ENCODE measurements around the gene B3GNT3. TPM values are rescaled to one million over a fixed set of nuclear protein-coding genes. Genes with fewer than 3 reads are reported as not detected.
A peak's percentile ranks its signal among the peaks of the same experiment; 100 is the strongest.

The B3GNT3 gene
- total RNA-seq, 2 donors from 2014 or later: 1.2 TPM; not detected in 1

- no peaks in the 10 kb centered on the region for H3K27me3 Mint-ChIP-seq
- peaks cover 13% of the 10 kb centered on the region for H3K4me1 Mint-ChIP-seq
- H3K9me3 Mint-ChIP-seq: no peaks in the 10 kb centered on the region
- H3K4me3 Mint-ChIP-seq: no peak overlapping the region
- H3K27ac Mint-ChIP-seq: no peak overlapping the region
- ATAC-seq (replicated peaks): peak; percentile 71
- H3K36me3 Mint-ChIP-seq (ENCODE audit: low read depth): peaks cover 97% of the 10 kb centered on the region
Observed at GRCh38 chr19:17830567-17831418, 35.9 kb downstream of the B3GNT3 start.

DNA sequence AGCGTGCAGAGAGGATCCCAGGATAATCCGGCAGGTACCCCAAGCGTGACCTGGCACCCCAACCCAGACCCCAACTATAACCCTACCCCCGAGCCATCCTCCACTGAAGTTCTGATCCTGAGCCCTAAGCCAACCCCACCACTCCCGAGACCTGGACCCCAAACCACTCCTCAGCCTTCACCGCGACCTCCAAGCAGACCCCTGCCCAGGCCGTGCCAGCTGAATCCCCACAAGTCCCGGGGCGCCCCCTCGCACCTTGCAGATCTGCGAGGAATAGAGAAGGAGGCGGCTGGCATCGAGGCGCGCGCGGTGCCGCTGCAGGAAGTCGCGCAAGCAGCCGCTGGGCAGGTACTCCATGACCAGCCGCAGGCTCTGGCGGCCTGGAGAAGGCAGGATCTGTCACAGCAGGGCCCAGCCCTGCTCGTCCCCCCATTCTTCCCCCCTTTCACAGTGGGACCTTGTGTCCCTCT is 36.5 kb downstream of the B3GNT3 start:
- ATAC-seq (replicated peaks): no peak
- Mint-ChIP-seq H3K27me3 (no peaks in the 10 kb centered on the region), H3K27ac (no peak overlapping the region), H3K9me3 (no peaks in the 10 kb centered on the region), H3K4me3 (no peak overlapping the region), H3K4me1 (peaks cover 14% of the 10 kb centered on the region), H3K36me3 (ENCODE audit: low read depth) (peaks cover 97% of the 10 kb centered on the region)

DNA sequence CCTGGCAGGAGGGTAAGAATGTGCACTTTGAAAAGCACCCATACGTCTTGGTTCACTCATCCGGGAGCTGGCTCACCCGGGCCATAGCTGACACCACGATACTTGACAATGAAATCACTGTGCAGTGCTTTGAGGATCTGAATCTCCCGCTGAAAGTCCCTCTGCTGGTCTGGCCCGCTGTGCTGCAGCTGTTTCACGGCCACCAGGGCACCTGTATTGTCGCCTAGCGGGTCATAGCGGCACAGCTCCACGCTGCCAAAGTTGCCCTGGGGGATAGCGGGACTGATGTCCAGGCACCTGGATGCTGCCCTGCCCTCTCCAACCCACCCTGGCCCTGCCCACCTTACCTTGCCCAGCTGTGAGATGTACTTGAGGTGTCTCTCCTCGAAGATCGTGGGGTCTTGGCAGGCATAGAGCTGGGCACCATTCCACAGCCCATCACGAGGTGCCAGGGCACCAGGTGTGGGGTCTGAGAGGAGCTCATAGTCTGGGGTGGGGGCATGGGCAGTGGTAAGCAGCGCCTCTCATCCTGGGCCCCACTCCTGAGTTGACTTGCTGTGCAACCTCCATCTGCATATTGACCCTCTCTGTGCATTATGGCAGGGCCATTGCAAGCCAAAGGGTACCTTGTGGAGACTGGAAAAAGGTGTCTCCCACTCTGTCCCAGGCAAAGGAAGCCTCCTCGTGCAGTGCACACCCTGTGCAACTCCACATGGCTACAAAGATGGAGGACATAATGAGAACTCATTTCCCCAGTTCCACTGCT is 37.7 kb downstream of the B3GNT3 start:
- H3K4me3 Mint-ChIP-seq: no peak overlapping the region
- no peaks in the 10 kb centered on the region for H3K27me3 Mint-ChIP-seq
- no peak for ATAC-seq (replicated peaks)
- no peaks in the 10 kb centered on the region for H3K9me3 Mint-ChIP-seq
- no peak overlapping the region for H3K27ac Mint-ChIP-seq
- peaks cover 97% of the 10 kb centered on the region for H3K36me3 Mint-ChIP-seq (ENCODE audit: low read depth)
- peaks cover 17% of the 10 kb centered on the region for H3K4me1 Mint-ChIP-seq

DNA sequence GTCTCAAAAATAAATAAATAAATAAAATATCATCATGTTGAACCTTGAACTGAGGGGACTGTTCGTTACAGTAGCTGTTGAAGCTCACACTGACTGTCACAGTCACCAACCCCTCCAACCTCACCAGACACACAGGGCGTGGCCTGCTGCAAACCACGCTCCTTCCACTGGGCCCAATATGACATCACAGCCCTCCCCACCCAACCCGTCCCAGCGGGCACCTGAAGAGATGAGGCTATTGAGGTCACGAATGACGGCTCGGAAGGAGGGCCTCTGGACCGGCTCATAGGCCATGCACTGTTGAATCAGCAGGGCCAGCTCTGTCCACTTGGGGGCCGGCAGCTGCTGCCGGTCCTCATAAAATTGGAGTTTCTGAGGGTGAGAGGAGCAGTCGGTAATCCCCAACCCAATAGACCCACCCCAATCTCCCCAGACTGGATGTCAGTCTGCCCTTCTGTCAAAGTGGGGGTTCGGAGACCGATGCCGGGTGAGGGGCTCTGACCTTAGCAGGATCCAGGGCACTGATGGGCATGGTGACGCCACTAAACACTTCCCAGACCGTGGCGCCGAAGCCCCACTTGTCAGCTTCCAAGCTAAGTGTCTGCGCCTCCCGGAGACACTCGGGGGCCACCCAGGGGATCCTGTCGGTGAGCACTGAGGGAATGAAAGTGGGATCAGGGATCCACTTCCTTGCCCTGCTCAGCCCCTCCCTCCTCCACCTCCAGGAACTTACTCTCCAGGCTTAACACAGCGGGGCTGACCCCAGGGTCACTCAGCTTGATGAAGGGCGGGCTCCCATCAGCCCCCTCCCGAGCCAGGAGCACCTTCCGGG is 39.6 kb downstream of the B3GNT3 start:
- Mint-ChIP-seq H3K9me3 (no peaks in the 10 kb centered on the region), H3K4me3 (no peak overlapping the region), H3K27ac (peak overlapping the region; percentile 55), H3K4me1 (peaks cover 17% of the 10 kb centered on the region), H3K36me3 (ENCODE audit: low read depth) (peaks cover 99% of the 10 kb centered on the region), H3K27me3 (no peaks in the 10 kb centered on the region)
- peak; percentile 31 for ATAC-seq (replicated peaks)

GRCh38 chr19:17835182-17836006 is 40.5 kb downstream of the B3GNT3 start:
- Mint-ChIP-seq H3K4me1 (peaks cover 17% of the 10 kb centered on the region), H3K36me3 (ENCODE audit: low read depth) (peaks cover 99% of the 10 kb centered on the region), H3K27me3 (no peaks in the 10 kb centered on the region), H3K27ac (peak overlapping the region; percentile 55), H3K4me3 (no peak overlapping the region), H3K9me3 (no peaks in the 10 kb centered on the region)
- ATAC-seq (replicated peaks): no peak

- H3K36me3 Mint-ChIP-seq (ENCODE audit: low read depth): peaks cover 99% of the 10 kb centered on the region
- H3K27ac Mint-ChIP-seq: peak overlapping the region; percentile 30
Observed at GRCh38 chr19:17836530-17836929, 41.6 kb downstream of the B3GNT3 start.

GRCh38 chr19:17837972-17838371 is 43.0 kb downstream of the B3GNT3 start:
- Mint-ChIP-seq H3K36me3 (ENCODE audit: low read depth) (peaks cover 99% of the 10 kb centered on the region), H3K4me1 (peaks cover 17% of the 10 kb centered on the region), H3K4me3 (no peak overlapping the region), H3K27me3 (no peaks in the 10 kb centered on the region), H3K9me3 (no peaks in the 10 kb centered on the region), H3K27ac (no peak overlapping the region)
- no peak for ATAC-seq (replicated peaks)

More at GRCh38 chr19:17836530-17836929, 41.6 kb downstream of the B3GNT3 start:
- Mint-ChIP-seq H3K9me3 (no peaks in the 10 kb centered on the region), H3K4me1 (peaks cover 17% of the 10 kb centered on the region), H3K4me3 (no peak overlapping the region), H3K27me3 (no peaks in the 10 kb centered on the region)
- no peak for ATAC-seq (replicated peaks)

- H3K36me3 Mint-ChIP-seq (ENCODE audit: low read depth): peaks cover 100% of the 10 kb centered on the region
- H3K4me1 Mint-ChIP-seq: peaks cover 23% of the 10 kb centered on the region
- H3K9me3 Mint-ChIP-seq: no peaks in the 10 kb centered on the region
- H3K27ac Mint-ChIP-seq: no peak overlapping the region
- no peak for ATAC-seq (replicated peaks)
- no peaks in the 10 kb centered on the region for H3K27me3 Mint-ChIP-seq
- no peak overlapping the region for H3K4me3 Mint-ChIP-seq
Observed at GRCh38 chr19:17840019-17840418, 45.1 kb downstream of the B3GNT3 start.

- no peak for ATAC-seq (replicated peaks)
- no peak overlapping the region for H3K4me3 Mint-ChIP-seq
- H3K36me3 Mint-ChIP-seq (ENCODE audit: low read depth): peaks cover 100% of the 10 kb centered on the region
- H3K9me3 Mint-ChIP-seq: no peaks in the 10 kb centered on the region
- H3K4me1 Mint-ChIP-seq: peaks cover 15% of the 10 kb centered on the region
- no peaks in the 10 kb centered on the region for H3K27me3 Mint-ChIP-seq
- H3K27ac Mint-ChIP-seq: no peak overlapping the region
Observed at GRCh38 chr19:17841371-17841809, 46.5 kb downstream of the B3GNT3 start.

- peaks cover 100% of the 10 kb centered on the region for H3K36me3 Mint-ChIP-seq (ENCODE audit: low read depth)
- no peaks in the 10 kb centered on the region for H3K27me3 Mint-ChIP-seq
- peaks cover 12% of the 10 kb centered on the region for H3K4me1 Mint-ChIP-seq
- peak; percentile 66 for ATAC-seq (replicated peaks)
- H3K27ac Mint-ChIP-seq: no peak overlapping the region
- H3K9me3 Mint-ChIP-seq: no peaks in the 10 kb centered on the region
- H3K4me3 Mint-ChIP-seq: no peak overlapping the region
Observed at GRCh38 chr19:17841810-17842662, 47.1 kb downstream of the B3GNT3 start.

GRCh38 chr19:17842663-17843291 is 47.8 kb downstream of the B3GNT3 start:
- Mint-ChIP-seq H3K36me3 (ENCODE audit: low read depth) (peaks cover 97% of the 10 kb centered on the region), H3K9me3 (no peaks in the 10 kb centered on the region), H3K4me1 (peaks cover 11% of the 10 kb centered on the region), H3K4me3 (no peak overlapping the region), H3K27ac (no peak overlapping the region), H3K27me3 (no peaks in the 10 kb centered on the region)
- ATAC-seq (replicated peaks): no peak

DNA sequence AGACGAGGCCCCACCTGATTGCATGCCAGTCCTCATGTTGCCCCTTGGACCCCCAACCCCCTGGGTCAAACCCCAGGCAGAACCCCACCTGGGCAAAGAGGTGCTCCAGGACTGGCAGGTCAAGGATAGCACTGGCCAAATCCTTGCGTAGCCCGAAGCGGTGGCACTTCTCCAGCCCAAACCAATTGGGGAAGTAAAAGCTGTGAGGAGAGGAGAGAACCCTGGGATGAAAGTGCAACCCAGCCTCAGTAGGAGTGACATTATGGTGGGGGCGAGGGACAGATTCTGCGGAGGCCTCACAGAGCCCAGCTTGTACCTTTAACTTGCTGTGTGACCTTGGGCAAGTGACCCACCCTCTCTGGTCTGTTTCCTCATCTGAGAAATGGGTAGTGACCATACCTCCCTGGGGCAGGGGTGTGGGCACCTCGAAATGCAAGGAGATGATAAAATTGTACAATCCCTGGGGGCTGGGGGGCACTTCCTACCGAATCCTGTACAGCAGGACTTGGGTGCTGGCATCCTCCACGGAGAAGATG is 48.4 kb downstream of the B3GNT3 start:
- Mint-ChIP-seq H3K4me3 (peak overlapping the region; percentile 82), H3K27ac (peak overlapping the region; percentile 59), H3K27me3 (no peaks in the 10 kb centered on the region), H3K9me3 (no peaks in the 10 kb centered on the region), H3K36me3 (ENCODE audit: low read depth) (peaks cover 94% of the 10 kb centered on the region), H3K4me1 (peaks cover 6% of the 10 kb centered on the region)
- no peak for ATAC-seq (replicated peaks)
